ENCODE data around the gene ZNF302.

GRCh38 chr19:34678085-34678412 lies 571 bp downstream of the ZNF302 start:
- TF ChIP-seq CTCF (IDR thresholded peaks at IDR 0.05) (no peak), POLR2AphosphoS5 (IDR thresholded peaks at IDR 0.05; ENCODE audit: low read depth, low read length) (no peak), REST (IDR thresholded peaks at IDR 0.05; ENCODE audit: insufficient read depth in 1 of 2, low read depth in 2 of 2, low read length in 1 of 2) (no peak), TCF7L2 (IDR thresholded peaks at IDR 0.05; ENCODE audit: low read depth, low read length) (no peak), SIN3A (IDR thresholded peaks at IDR 0.05; ENCODE audit: borderline replicate concordance, insufficient read depth, low read depth, low read length) (no peak)

Data from Panc1 (cell line).